A172 (cell line): Measurements from ENCODE around the gene SERPINB7. TPM values are rescaled to one million over a fixed set of nuclear protein-coding genes. Genes with fewer than 3 reads are reported as not detected.

Source experiments
- DNase-seq: peaks from one replicate; pipeline ENCODE4 v3.0.0-alpha.2; 2015; ENCODE audit warnings: low spot score
- total RNA-seq: library from RNA; depleted of rRNA; stranded (reverse); fragments of >200 nt; shearing (Covaris generic); gene quantifications from 2 replicates; pipeline ENCODE4 v1.2.3, GENCODE V29; 2014

SERPINB7 gene
- total RNA-seq, 1 experiment from 2014 or later: 8.9 TPM

DNA sequence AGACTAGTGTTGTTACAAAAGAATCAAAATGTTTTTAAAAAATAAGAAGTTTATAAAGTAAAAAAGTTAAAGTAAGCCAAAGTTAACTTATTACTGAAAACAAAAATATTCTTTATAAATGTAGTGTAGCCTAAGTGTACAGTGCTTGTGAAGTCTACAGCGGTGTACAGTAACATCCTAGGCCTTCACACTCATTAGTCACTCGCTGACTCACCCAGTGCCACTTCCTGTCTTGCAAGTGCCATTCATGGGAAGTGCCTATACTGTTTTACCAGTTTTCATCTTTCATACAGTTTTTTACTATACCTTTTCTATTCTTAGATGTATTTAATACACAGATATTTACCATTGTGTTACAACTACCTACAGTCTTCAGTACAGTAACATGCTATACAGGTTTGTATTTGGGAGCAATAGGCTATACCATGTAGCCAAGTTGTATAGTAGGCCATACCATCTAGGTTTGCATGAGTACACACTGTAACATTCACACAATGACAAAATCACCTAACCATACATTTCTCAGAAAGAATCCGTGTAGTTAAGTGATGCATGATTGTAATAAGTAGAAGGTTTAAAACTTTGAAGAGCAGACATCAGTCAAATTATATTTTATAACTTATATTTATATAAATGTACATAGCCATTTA lies 13.4 kb downstream of the SERPINB7 start:
- peak; percentile 88 for DNase-seq

DNA sequence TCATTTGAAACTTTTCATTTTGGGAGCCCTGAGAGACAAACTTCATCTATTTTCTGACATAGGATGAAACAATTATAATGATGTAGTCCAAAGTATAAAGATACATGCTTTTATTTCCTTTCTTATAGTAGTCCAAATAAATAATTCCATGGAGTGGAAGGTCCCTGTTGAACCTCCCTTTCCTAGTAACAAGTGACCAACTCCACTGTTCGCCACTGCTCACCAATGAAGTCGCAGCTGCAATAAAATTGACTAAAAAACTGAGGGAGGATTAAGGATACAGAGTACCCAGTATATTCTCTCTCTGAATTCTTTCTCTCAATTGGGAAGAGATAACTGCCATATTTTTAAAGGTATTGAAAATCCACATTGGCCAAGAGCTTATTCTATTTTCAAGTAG lies 14.1 kb downstream of the SERPINB7 start:
- DNase-seq: no peak

DNA sequence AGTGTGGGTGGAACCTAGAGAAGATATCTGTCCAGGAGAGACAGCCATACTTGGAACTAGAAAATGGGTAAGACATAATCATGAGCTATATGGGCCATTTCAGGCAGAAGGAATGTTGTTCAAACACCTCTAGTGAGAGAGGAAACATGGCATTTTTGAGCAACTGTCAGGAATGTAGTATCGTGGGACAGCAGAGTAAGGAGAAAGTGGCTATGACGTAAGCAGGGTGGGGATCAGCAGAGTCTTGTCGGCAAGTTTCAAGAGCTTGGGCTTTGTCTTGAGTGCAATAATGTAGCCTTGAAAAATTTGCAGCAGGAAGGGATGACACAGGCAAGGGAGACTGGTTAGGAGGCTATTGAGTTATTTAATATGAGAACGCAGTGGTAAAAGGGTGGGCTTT lies 20.4 kb downstream of the SERPINB7 start:
- no peak for DNase-seq

DNA sequence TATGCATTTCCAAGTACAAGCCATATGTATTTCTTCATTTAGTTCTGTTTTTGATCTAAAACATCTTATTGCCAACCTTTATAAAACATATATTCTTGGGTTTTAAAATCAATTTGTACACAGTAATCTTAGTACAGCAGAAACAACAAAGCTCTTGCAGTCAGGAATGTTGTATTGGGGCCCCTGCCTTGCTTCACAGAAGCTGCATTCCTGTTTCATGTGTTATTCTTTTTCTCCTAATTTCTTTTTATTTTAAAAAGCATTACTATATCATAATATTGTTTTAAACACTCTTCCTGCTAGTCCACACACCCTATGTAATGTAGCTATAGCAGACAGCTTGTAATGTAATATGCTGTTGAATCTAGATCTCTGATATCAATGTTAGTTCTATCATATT lies 24.0 kb downstream of the SERPINB7 start:
- DNase-seq: no peak

DNA sequence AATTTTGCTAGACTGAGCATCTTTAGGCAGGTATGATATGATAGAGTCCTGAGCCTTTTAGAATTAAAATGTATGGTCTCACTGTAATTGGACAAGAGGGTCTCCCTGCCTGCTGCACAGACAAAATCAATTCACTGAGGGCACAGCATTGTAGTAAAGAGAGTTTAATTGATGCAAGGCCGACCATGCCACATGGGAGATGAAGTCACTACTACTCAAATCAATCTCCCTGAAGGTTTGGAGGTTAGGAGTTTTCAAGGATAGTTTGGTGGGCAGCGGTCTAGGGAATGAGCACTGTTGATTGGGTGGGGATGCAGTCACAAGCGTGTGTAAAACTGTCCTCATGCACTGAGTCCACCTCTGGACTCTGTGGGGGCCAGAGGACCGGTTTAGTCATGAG lies 26.1 kb downstream of the SERPINB7 start:
- no peak for DNase-seq

DNA sequence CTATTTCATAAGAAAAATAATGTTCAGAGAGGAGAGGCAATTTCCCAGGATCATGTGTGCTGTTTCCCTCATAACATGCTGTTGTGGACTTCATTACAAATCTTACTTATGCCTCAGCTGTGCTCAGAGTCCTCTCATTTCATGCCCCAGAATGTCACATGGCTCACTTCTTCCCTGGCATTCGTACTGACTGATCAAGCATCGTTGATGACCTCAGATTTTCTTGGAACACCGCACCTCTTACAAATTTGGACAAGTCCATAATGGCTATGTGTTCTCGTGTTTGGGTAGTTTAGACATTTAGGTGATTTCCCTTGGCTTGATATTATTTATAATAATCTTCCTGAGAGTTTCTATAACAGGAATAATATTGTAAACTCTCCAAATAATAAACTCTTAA lies 32.9 kb downstream of the SERPINB7 start:
- DNase-seq: no peak

DNA sequence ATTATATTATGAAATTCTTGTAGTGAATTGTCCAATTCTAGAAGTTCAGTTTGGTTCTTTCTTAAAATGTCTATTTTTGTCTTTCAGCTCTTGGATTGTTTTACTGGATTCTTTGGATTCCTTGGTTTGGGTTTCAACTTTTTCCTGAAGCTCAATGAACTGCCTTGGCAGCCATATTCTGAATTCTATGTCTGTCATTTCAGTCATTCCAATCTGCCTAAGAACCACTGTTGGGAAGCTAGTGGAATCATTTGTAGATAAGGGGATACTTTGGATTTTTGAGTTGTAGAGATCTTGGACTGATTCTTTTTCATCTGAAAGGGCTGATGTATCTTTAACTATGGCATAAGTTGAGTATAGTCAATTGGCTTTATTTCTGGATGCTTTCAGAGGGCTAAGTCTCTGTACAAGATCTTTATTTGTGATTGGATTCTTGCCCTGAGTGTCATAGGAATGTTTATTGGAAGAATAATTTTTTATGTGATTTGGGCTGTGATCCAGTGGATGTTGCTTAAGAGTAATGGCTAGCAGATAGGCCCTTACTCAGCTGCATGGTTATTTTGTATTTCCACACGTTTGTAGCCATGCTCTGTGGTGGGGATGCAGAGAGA lies 42.3 kb downstream of the SERPINB7 start:
- no peak for DNase-seq

DNA sequence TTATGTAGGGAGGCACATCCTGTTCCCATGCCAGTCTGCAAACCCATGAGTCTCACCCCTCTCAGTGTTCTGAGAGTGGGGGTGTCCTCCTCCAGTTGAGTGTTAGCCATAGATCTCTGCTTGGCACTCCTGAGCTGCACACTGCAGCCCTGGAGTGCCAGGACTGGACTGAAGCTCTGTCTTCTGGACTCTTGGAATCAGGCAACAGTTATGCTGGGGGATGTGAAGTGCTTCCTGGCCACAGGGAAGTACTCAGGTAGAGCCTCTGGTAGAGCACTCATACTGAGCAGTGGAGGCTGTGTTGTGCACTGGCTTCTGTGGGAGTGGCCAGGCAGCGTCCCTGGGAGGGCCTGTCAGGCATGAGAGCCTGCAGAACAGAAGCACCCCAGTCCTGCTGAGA lies 43.0 kb downstream of the SERPINB7 start:
- no peak for DNase-seq

DNA sequence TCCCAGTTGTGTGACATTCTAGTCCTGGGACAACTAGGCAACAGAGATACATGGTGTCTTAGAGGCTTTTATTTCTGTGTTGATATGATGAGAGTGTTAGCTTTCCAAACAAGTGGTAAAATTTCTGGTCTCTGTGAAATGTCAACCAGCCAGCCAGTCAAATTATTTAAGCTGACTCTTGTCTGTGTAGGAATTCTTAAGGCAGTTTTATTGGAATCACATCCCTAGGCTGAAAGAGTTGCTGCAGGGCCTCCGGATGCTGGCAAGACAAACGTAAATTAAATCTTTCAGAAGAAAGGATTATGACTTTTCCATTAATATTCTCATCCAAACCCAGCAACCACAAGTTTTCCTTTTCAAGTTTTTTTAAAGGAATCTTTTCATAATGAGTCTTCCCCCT lies 44.6 kb downstream of the SERPINB7 start:
- DNase-seq: no peak

DNA sequence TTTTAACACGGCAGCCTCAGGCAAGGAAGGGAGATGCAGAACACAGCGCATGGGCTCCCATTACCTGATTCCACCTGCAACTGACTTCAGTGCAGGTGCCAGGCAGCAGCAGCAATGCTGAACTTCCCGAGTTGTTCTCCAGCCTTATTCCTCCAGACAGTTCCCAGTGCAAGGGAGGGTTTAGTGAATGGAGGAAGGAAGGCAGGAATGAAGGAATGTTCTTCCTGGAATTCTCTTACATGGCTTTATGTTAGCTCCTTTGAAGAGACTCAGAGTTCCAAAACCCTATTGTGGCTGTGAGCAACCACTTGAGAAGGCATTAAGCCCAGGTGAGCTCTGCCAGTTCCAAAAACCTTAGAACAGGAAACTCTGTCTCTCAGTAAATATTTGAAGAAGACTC lies 45.5 kb downstream of the SERPINB7 start:
- no peak for DNase-seq

DNA sequence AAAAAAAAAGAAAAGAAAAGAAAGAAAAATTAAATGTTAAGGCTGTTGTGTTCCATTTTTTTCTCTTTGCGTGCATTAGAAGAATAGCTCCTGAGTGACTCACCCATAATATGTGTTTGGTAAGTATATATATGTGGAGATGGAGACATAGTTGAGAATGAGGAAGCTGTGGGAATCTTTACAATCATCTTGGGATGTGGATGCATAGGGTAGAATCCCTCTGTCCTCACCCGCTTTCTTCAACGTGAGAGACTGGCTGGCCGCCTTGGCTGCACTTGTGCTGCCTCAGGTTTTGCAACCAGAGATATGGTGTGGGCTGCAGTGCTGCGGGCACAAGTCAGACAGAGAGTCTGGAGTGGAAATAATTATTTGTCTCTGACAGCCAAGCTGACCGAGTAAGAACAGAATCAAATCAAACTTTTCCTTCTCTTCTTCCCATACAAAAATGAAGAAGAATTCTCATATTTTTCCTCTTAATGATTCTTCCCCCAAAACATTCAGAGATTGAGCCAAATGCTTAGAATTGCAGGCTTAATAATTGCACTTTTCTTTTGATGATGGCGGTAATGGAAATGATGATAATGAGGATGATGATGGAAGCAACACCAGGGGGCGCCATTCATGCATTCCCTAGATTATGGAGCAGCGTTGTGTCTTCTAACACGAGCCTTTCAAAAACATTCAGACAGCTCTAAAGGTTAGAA lies 48.5 kb downstream of the SERPINB7 start:
- no peak for DNase-seq

DNA sequence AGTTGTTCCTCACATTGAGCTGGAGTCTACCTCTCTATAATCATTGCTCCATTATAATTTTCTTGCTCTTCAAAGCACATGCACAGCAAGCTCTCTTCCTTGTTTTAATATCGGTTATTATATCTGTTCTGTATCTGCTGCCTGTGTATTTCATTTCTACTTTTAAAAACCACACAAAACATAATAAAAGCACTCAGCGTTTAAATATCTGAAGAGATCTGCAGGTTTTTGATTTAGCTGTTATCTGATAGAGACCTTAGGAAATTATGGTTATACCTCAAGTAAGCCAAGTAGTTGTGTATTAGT lies 49.0 kb downstream of the SERPINB7 start:
- no peak for DNase-seq

DNA sequence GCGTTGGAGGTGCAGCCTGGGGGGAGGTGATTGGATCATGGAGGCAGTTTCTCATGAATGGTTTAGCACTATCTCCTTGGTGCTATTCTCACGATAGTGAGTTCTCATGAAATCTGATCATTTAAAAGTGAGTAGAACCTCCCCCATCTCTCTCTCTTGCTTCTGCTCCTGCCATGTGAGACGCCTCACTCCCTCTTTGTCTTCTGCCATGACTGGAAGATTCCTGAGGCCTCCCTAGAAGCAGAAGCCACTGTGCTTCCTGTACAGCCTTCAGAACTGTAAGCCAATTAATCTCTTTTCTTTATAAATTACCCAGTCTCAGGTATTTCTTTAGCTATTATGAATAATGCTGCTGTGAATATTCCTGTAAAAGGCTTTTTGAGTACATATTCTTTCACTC lies 52.9 kb downstream of the SERPINB7 start:
- DNase-seq: no peak

DNA sequence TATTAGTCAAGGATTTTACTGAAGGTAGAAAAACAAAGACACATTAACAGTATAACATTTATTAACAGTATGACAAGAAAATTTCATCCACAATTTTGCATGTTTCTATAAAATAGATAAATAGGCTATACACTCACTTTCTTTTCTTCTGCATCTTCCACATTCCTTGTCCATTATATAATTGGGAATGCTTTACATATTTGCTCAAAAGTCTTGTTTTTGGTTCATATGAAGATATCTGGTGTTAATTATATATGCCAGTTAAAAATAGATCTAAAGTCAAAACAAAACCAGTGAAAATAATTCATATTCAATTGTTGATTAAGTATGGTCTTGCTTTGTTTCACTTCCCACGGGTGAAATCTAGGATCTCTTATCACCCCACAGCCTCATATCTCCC lies 53.4 kb downstream of the SERPINB7 start:
- DNase-seq: no peak

DNA sequence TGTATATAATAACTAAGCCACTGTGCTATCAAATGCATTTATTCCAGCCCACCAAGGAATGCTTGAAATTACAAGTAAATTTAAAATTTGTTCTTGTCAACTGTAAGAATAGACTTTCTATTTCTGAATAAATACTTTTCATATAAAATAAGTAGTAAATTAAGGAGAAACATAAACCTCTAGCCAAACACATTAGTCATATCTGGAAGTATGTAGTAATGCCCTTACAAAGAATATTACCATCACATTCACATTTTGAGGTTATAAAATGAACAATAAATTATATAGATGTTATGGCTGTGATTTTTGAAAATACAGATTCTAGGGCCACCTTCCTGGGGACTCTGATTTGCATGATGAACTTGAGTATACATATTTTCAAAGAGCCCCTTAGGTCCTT lies 54.7 kb downstream of the SERPINB7 start:
- no peak for DNase-seq

DNA sequence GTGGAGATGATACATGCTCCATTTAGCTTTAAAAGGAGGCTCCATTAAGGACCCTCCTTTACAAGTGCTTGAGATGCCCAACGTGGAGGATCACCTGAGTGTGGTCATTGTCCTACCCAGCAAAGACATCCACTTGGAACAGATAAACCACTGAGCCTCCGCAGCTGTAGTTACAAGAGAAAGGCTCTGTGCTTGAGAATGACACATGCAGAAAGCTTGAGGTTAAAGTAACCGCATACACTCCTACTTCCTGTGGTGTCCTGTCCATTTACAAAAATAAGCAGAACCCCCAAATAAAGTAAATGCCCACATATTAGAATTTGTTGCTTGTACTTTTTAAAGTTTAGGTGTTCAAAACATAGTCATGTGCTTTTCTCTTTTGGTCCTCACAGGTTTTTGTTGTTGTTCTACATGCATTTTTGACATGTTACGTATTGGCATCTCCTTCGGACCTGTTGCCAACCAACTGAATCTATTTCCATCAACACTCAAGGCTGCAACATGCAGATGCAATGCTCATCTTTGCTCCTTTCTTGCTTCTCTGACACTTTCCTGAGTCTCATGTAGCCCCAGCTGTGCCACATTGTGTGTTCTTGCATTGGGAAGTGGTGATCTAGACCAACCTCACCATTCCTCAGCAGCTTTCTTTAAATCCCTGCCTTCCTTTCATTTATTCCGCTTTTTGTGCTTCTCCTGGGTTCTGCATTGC lies 56.0 kb downstream of the SERPINB7 start:
- DNase-seq: peak; percentile 70

DNA sequence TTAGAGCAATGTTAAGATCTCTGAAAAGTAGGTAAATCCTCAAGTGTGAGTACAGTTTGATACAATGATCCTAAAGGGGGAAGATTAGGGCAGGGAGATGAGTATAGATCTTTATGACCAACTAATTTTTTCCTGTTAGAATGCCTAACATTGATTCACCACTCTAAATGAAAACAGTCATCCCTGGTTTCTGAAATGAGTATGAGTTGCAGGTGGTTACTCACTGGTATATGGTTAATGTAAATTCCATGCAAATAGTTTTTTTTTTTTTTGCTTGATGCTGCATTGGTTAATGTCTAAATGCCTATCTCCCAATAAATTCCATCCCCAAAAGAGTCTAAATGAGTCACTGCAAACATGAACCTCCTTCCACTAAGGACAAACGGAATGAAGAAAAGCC lies 57.3 kb downstream of the SERPINB7 start:
- peak; percentile 10 for DNase-seq

DNA sequence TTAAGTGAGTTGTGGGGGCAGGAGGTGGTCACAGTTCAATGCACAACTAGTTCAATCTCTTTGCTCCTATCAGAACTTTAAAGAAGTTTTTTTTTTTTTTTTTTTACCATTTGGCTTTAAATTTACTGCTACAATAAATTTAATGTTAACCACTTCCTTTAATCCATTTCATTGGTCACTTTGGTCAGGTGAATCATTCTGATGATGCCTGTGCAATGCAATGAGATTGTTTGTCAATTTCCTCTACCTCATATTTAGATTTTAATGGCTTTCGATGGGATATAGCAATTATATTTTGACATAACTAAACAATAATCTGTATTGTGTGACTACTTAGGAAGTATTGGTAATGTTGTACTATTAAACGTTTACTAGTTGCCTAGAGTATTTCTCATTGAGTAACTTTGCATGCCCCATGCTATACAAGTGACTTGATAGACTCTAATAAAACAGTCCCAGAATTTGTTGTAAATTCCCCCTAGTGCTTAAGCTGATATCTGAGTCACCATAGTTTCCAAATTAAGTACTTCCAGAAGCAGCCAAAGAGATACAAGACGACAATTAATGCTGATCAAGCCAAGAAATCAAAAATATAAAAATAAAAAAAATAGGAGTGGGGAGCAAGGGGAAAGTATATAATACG lies 59.4 kb downstream of the SERPINB7 start:
- peak; percentile 12 for DNase-seq

DNA sequence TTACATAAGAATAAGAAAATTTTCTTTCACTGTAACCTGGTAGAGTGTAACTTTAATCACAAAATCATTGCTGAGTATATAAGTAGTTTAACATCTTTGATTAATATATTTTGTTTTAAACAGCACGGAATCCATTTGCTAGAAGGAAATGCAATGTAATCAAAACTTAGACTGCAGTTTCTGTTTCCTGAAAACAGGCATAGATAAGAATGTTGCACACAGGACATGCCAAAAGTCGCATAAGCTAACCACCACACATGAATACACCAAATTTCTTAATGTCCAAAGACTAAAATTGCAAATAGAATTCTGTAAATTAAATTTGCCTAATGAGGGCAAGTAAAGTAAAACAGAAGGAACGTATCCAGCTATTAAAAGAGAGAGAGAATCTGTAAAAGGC lies 61.2 kb downstream of the SERPINB7 start:
- DNase-seq: no peak

DNA sequence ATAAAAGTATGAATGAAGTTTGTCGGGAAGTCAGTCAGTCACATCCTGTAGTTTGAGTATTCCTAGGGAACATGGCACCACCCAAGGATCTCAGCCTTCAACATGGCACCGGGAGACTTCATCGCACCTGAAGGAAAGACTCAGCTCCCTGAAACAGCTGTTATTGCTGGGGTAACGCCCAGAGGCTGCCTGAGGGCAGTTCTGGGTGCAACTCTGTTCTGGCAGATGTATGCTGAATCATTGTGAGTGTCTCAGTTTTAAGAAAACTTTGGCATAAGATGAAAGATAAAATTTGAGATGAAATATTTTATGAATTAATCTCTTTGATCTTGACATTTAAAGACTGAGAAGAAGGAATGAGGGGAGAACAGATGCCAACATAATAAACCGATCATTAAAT lies 62.4 kb downstream of the SERPINB7 start:
- no peak for DNase-seq

DNA sequence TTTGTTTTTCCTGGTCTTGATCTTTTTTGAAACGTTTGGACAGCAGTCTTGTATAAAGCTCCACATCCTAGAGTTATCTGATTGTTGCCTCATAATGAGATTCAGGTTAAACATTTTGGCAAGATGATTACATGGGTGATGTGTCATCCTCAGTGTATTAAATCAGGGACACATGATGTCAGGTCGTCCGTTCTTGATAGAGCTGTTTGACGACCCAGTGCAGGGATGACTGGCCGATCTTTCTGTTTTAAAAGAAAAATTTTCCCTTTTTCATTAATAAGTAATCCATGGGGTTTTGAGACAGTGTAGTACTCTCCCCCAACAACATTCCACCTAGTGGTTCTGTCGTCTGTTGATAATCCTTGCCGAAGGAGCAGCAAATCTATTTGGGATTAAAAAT lies 67.8 kb downstream of the SERPINB7 start:
- no peak for DNase-seq

DNA sequence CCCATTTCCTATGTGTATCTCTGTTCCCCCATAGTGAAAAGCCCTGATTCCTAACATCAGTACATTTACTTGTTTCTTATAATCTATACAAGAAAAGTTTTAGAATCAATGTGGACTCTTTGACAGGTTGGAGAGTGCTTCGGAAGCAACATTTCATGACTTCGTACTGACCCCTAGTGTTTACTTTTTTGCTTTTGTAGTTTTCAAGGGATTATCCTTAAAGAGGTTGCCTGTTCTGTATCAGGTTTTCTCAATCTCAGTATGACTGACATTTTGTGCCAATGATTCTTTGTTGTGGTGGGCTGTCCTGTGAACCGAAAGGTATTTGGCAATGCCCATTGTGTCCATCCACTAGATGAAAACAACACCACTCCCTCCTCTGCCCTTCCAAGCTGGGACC lies 69.0 kb downstream of the SERPINB7 start:
- no peak for DNase-seq
